T-cell (primary cell): ENCODE measurements around the gene ENDOV. TPM values are rescaled to one million over a fixed set of nuclear protein-coding genes. Genes with fewer than 3 reads are reported as not detected.

Experiments
- ATAC-seq, 4 experiments: fragments of 200-7000 bp in 3 of 4; fragments of 150-1000 bp in 1 of 4; cut with Tn5 transposase; replicated peaks in 1 of 4; 1 replicate in 3 of 4; 2 replicates in 1 of 4; pipeline ENCODE4 v1.10.0; 2021; ENCODE audit warnings: moderate library complexity in 3 of 4, mild to moderate bottlenecking in 2 of 4, moderate number of reproducible peaks in 1 of 4
- CTCF ChIA-PET, 2 donors: fragments of 300-600 bp; sonication (Branson Sonifier 250); formaldehyde crosslinking; loops; one replicate each; lab custom pipeline; 2022; ENCODE audit warnings: antibody characterized with exemption in 2 of 2; lab: Charles Lee
- POLR2A ChIA-PET, 2 donors: fragments of 300-600 bp; sonication (Branson Sonifier 250); formaldehyde crosslinking; loops; one replicate each; lab custom pipeline; 2022; ENCODE audit warnings: antibody characterized with exemption in 2 of 2; lab: Charles Lee
- DNase-seq, 35 experiments: peaks; one replicate each; pipeline versions ENCODE4 v3.0.0 to v3.0.0-alpha.2; 2013 to 2023
- H3K27ac ChIP-seq: one replicate; pipeline ENCODE4 v1.5.1; 2013; ENCODE audit warnings: low read length
- H3K27me3 ChIP-seq, 2 experiments: replicated peaks in 1 of 2; 1 replicate in 1 of 2; 2 replicates in 1 of 2; pipeline versions ENCODE4 v1.6.1 to v1.7.0; 2013; ENCODE audit warnings: low read length in 1 of 2, mixed read lengths in 1 of 2; ENCODE audit not compliant: control insufficient read depth in 2 of 2, insufficient read depth in 2 of 2; ENCODE audit errors: extremely low read depth in 1 of 2
- H3K36me3 ChIP-seq, 2 donors: 1 replicate in 1 of 2; 2 replicates in 1 of 2; pipeline versions ENCODE4 v1.6.1 to v1.7.0; 2013; ENCODE audit warnings: low read length in 1 of 2; ENCODE audit not compliant: control insufficient read depth in 2 of 2, insufficient read depth in 1 of 2; ENCODE audit errors: extremely low read depth in 1 of 2
- H3K4me1 ChIP-seq, 2 experiments: 1 replicate in 1 of 2; 2 replicates in 1 of 2; pipeline versions ENCODE4 v1.6.1 to v1.7.0; 2013; ENCODE audit warnings: low read length in 2 of 2, mixed read lengths in 1 of 2; ENCODE audit not compliant: insufficient read depth in 2 of 2, control insufficient read depth in 1 of 2; ENCODE audit errors: extremely low read depth in 1 of 2
- H3K4me3 ChIP-seq, 2 donors: 1 replicate in 1 of 2; 2 replicates in 1 of 2; pipeline versions ENCODE4 v1.5.1 to v1.7.0; 2013; ENCODE audit warnings: mild to moderate bottlenecking in 2 of 2, low read length in 1 of 2, moderate library complexity in 1 of 2; ENCODE audit not compliant: control insufficient read depth in 1 of 2; ENCODE audit errors: extremely low read depth in 1 of 2
- H3K9me3 ChIP-seq: 2 replicates; pipeline ENCODE4 v1.7.0; 2013
- H3K27ac Mint-ChIP-seq, 2 donors: one replicate each; pipeline ENCODE4 v1.8.0; 2020 to 2021; ENCODE audit warnings: mild to moderate bottlenecking in 2 of 2, mixed read lengths in 2 of 2
- H3K27me3 Mint-ChIP-seq, 2 donors: one replicate each; pipeline ENCODE4 v1.8.0; 2021 to 2022; ENCODE audit warnings: mixed read lengths in 2 of 2
- H3K36me3 Mint-ChIP-seq: one replicate; pipeline ENCODE4 v1.8.0; 2021; ENCODE audit warnings: mixed read lengths
- H3K4me1 Mint-ChIP-seq, 3 donors: one replicate each; pipeline ENCODE4 v1.8.0; 2020 to 2022; ENCODE audit warnings: mixed read lengths in 3 of 3, mild to moderate bottlenecking in 1 of 3
- H3K4me3 Mint-ChIP-seq, 3 donors: one replicate each; pipeline ENCODE4 v1.8.0; 2020 to 2022; ENCODE audit warnings: mild to moderate bottlenecking in 3 of 3, mixed read lengths in 3 of 3, moderate library complexity in 3 of 3
- H3K9me3 Mint-ChIP-seq, 3 donors: one replicate each; pipeline ENCODE4 v1.8.0; 2020 to 2022; ENCODE audit warnings: mixed read lengths in 3 of 3
- WGBS: methylation state at CpG from one replicate; pipeline ENCODE4 v1.1.5; 2013; ENCODE audit warnings: missing lambda C conversion rate; ENCODE audit not compliant: insufficient coverage; 5-methylcytosine and 5-hydroxymethylcytosine counted together
- total RNA-seq, 35 experiments: library from RNA in 6 of 35; stranded (reverse) in 6 of 35; fragments of 120-200 nt in 1 of 35; gene quantifications; one replicate each; pipeline versions ENCODE4 v1.2.1 to v1.2.4 and lab custom pipeline; 2013 to 2026

ENDOV gene
- total RNA-seq, 5 donors from 2014 or later (not counting 1 experiment from before 2014, with no cell fraction given): 17.1 to 22.2 (median 21.1) TPM

DNA sequence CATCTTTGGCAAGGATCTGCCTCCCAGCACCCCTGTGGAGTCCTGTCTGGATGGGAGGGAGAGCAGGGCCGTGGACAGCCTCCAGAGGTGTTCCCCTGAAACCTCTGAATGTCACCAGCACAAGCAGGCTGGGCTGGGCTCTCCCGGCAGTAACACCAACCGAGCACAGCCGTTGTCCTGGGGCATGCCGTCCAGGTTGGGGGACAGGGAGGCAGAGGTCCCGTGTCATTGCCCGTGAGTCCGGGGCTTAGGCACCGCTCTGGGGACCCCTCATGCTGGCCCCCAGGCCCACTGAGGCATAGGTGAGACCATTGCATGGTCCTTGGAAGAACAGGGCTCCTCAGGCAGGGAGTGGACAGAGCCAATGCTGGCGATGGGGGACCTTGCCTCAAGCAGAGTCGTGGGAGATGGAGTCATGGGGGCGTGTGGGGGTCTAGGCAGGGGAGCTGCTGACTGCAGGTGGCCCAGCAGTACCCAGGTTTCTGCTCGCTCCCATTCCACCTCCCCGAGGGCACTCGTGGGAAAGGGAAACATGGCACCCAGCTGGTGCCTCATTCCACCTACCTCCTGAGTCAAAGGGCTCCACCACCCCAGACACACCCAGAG is 17.5 kb downstream of the ENDOV start:
- H3K9me3 Mint-ChIP-seq: no peaks in the 10 kb centered on the region
- CTCF ChIA-PET: no interaction called here
- Histone ChIP-seq H3K4me1 (no peaks in the 10 kb centered on the region), H3K27me3 (peaks cover 0 to 2% of the 10 kb centered on the region in 2 experiments), H3K27ac (no peak overlapping the region), H3K9me3 (no peaks in the 10 kb centered on the region), H3K36me3 (no peaks in the 10 kb centered on the region), H3K4me3 (no peak overlapping the region)
- no peaks in the 10 kb centered on the region for H3K36me3 Mint-ChIP-seq
- no peak overlapping the region for H3K27ac Mint-ChIP-seq
- no peak for ATAC-seq
- no peaks in the 10 kb centered on the region for H3K27me3 Mint-ChIP-seq
- no peak for DNase-seq
- 73% methylated on average over 14 of the region's 15 CpGs for WGBS
- POLR2A ChIA-PET: no interaction called here
- no peaks in the 10 kb centered on the region for H3K4me1 Mint-ChIP-seq
- no peak overlapping the region for H3K4me3 Mint-ChIP-seq

DNA sequence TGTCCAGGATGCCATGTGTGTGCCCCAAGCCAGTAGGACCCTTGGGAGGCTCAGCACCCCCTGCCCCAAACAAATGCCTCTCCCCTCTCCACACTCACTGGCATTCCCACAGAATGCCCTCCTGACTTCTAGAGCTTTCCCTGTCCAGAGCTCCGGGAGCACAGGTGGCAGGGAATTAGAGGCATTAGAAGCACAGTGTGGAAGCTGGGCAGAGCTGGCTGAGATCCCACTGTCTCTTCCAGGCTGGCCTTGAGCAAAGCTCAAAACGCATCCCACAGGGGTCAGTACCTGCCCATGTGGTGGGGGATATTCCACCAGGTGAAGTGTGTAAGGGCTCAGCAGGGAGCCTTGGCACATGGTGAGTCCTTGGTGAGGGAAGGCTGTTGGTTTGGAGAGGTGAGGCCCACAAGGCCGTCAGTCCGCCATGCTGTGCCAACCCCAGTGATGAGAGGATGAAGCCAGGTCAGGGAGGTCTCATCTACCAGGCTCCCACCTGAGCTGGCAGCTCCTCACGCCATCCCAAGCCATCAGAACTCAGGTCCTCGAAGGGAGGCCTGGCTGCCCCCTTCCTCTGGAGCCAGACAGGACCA is 18.1 kb downstream of the ENDOV start:
- H3K27me3 Mint-ChIP-seq: no peaks in the 10 kb centered on the region
- no peaks in the 10 kb centered on the region for H3K9me3 Mint-ChIP-seq
- no peaks in the 10 kb centered on the region for H3K27me3 ChIP-seq
- no peaks in the 10 kb centered on the region for H3K36me3 Mint-ChIP-seq
- H3K4me3 ChIP-seq: no peak overlapping the region
- H3K36me3 ChIP-seq: no peaks in the 10 kb centered on the region
- ChIA-PET CTCF (no interaction called here), POLR2A (no interaction called here)
- no peaks in the 10 kb centered on the region for H3K9me3 ChIP-seq
- no peaks in the 10 kb centered on the region for H3K4me1 Mint-ChIP-seq
- WGBS: 92% methylated on average over 2 of the region's 6 CpGs
- no peak for ATAC-seq
- H3K4me3 Mint-ChIP-seq: no peak overlapping the region
- no peak overlapping the region for H3K27ac ChIP-seq
- no peak for DNase-seq
- no peaks in the 10 kb centered on the region for H3K4me1 ChIP-seq
- H3K27ac Mint-ChIP-seq: no peak overlapping the region

DNA sequence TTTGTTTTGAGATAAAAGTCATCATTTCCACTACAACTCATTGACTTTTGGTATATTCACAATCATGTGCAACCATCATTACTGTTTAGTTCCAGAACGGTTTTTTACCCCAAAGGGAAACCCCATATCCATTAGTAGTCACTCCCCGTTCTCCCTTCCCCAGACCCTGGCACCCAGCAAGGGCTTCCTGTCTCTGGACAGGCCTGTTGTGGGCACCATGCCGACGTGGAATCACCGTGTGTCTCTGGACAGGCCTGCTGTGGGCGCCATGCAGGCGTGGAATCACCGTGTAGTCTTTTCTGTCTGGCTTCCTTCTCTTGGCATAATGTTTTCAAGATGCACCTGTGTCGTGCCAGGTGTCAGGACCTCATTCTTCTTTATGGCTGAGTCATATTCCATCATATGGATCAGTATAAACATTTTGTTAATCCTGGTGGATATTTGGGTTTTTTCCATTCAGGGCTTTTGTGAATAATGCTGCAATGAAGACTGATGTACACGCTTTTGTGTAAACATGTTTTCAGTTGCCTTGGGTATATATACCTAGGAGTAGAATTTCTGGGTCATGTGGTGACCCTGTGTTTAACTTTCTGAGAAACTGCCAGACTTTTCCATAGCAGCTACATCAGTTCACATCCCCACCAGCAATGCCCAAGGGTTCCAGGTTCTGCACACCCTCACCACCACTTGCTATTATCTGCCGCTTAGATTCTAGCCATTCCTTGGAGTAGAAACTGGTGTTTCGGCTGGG is 19.1 kb downstream of the ENDOV start:
- Histone ChIP-seq H3K4me3 (no peak overlapping the region), H3K9me3 (no peaks in the 10 kb centered on the region), H3K27ac (no peak overlapping the region), H3K36me3 (no peaks in the 10 kb centered on the region), H3K4me1 (no peaks in the 10 kb centered on the region), H3K27me3 (peaks cover 0 to 6% of the 10 kb centered on the region in 2 experiments)
- ATAC-seq (no peak), DNase-seq (no peak)
- Mint-ChIP-seq H3K36me3 (no peaks in the 10 kb centered on the region), H3K27me3 (no peaks in the 10 kb centered on the region), H3K4me3 (no peak overlapping the region), H3K4me1 (no peaks in the 10 kb centered on the region), H3K27ac (no peak overlapping the region), H3K9me3 (no peaks in the 10 kb centered on the region)
- CTCF ChIA-PET: no interaction called here
- POLR2A ChIA-PET: no interaction called here
- WGBS: 62% methylated on average over 8 of the region's 12 CpGs

DNA sequence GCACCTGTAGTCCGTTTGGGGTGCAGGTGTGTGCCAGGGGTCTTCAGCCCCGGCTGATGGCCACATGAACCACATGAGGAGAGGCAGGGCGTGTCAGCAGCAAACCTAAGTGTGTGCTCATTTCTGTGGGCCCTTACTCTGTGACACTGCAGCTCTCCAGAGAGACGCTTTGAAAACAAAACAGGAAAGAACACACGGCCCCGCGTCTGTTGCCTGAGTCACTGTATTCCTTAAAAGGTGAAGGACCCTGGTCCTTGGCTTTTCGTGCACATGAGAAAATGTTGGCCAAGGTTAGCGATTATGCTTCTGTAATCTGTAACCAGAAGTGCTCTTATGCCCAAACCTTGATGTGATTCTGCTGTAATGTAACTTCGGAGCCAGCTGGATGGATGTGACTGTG is 22.6 kb downstream of the ENDOV start:
- Mint-ChIP-seq H3K4me1 (no peaks in the 10 kb centered on the region), H3K36me3 (no peaks in the 10 kb centered on the region), H3K4me3 (no peak overlapping the region), H3K9me3 (no peaks in the 10 kb centered on the region), H3K27ac (no peak overlapping the region), H3K27me3 (peaks cover 2 to 15% of the 10 kb centered on the region in 2 donors)
- DNase-seq: no peak
- ChIA-PET POLR2A (no interaction called here), CTCF (no interaction called here)
- Histone ChIP-seq H3K4me3 (no peak overlapping the region), H3K36me3 (no peaks in the 10 kb centered on the region), H3K9me3 (no peaks in the 10 kb centered on the region), H3K27ac (no peak overlapping the region), H3K27me3 (peaks cover 0 to 26% of the 10 kb centered on the region in 2 experiments), H3K4me1 (no peaks in the 10 kb centered on the region)
- 78% methylated on average over 10 of the region's 10 CpGs for WGBS
- no peak for ATAC-seq

DNA sequence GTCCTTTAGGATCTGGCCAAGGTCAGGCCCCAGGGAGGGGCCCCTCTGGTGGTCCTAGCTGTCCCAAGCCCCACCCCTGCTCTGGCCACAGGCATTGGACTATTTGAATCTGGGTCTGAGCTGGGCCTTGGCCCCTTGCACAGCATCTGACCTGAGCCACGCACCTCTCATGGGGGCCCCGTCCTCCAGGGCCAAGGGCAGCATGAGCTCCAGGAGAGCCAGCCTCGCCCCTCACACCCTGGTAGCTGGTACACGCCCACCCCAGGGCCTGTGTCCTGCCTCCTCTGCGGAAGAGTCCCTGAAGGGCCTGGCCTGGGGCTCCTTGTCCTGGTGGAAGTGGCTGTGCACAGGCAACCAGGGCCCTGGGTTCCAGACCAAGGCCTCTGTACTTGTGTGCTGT is 23.8 kb downstream of the ENDOV start:
- no peaks in the 10 kb centered on the region for H3K4me1 ChIP-seq
- Mint-ChIP-seq H3K4me1 (no peaks in the 10 kb centered on the region), H3K4me3 (no peak overlapping the region), H3K27ac (no peak overlapping the region), H3K36me3 (no peaks in the 10 kb centered on the region), H3K9me3 (no peaks in the 10 kb centered on the region), H3K27me3 (peaks cover 11 to 22% of the 10 kb centered on the region in 2 donors)
- peaks cover 0 to 33% of the 10 kb centered on the region in 2 experiments for H3K27me3 ChIP-seq
- no peaks in the 10 kb centered on the region for H3K9me3 ChIP-seq
- no peak overlapping the region for H3K4me3 ChIP-seq
- DNase-seq: no peak
- no peak for ATAC-seq
- no peak overlapping the region for H3K27ac ChIP-seq
- POLR2A ChIA-PET: no interaction called here
- CTCF ChIA-PET: no interaction called here
- no peaks in the 10 kb centered on the region for H3K36me3 ChIP-seq
- 83% methylated on average over 5 of the region's 5 CpGs for WGBS

DNA sequence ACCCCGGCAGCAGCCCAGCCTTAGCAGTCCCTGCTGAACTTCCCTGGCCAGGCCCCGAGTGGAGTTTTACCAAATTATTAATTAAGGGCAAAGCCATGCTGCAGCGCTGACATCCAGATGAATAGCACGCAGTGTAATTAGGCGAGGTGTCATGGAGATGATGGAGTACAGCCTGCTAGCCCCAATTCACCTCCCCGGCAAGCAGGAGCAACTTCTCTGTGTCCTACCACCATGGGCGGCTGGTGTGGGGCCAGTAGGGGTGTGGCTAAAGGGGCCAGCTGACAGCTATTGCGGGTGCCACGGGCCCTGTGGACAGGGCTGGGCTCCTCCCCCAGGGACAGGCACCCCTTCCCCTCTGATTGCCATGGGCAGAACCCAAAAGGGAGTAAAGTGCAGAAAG is 24.5 kb downstream of the ENDOV start:
- no peaks in the 10 kb centered on the region for H3K4me1 Mint-ChIP-seq
- peaks cover 11 to 26% of the 10 kb centered on the region in 2 donors for H3K27me3 Mint-ChIP-seq
- Histone ChIP-seq H3K9me3 (no peaks in the 10 kb centered on the region), H3K27me3 (peaks cover 0 to 38% of the 10 kb centered on the region in 2 experiments), H3K4me1 (no peaks in the 10 kb centered on the region), H3K36me3 (no peaks in the 10 kb centered on the region), H3K27ac (no peak overlapping the region), H3K4me3 (no peak overlapping the region)
- H3K27ac Mint-ChIP-seq: no peak overlapping the region
- DNase-seq: no peak
- no peak for ATAC-seq
- no peaks in the 10 kb centered on the region for H3K9me3 Mint-ChIP-seq
- H3K36me3 Mint-ChIP-seq: no peaks in the 10 kb centered on the region
- WGBS: 81% methylated on average over 7 of the region's 9 CpGs
- no peak overlapping the region for H3K4me3 Mint-ChIP-seq
- CTCF ChIA-PET: no interaction called here
- POLR2A ChIA-PET: no interaction called here
